H9 (cell line): ENCODE measurements around the gene SREBF2. TPM values are rescaled to one million over a fixed set of nuclear protein-coding genes. Genes with fewer than 3 reads are reported as not detected.
A peak's percentile ranks its signal among the peaks of the same experiment; 100 is the strongest.

ENCODE experiments used
- DNase-seq: peaks from one replicate; pipeline ENCODE4 v3.0.0-alpha.2; 2017
- H2AFZ ChIP-seq: one replicate; pipeline ENCODE4 v1.6.1; 2013; ENCODE audit warnings: mild to moderate bottlenecking, low read length, control low read depth, moderate library complexity
- H2AK5ac ChIP-seq: 2 replicates; pipeline ENCODE4 v1.6.1; 2013; ENCODE audit warnings: low read length, control low read depth, mixed read lengths; ENCODE audit not compliant: insufficient read length
- H2BK120ac ChIP-seq: one replicate; pipeline ENCODE4 v1.6.1; 2013; ENCODE audit warnings: low read depth, mild to moderate bottlenecking, low read length, control low read depth, inconsistent platforms; ENCODE audit not compliant: poor library complexity, severe bottlenecking
- H2BK12ac ChIP-seq: 2 replicates; pipeline ENCODE4 v1.6.1; 2013; ENCODE audit warnings: low read length, control low read depth, mixed read lengths, low read depth; ENCODE audit not compliant: insufficient read length
- H2BK15ac ChIP-seq: 2 replicates; pipeline ENCODE4 v1.6.1; 2013; ENCODE audit warnings: low read depth, low read length, control low read depth
- H2BK20ac ChIP-seq: one replicate; pipeline ENCODE4 v1.6.1; 2013; ENCODE audit warnings: low read depth, mild to moderate bottlenecking, low read length, control low read depth, inconsistent platforms; ENCODE audit not compliant: poor library complexity, severe bottlenecking
- H2BK5ac ChIP-seq: 2 replicates; pipeline ENCODE4 v1.6.1; 2013; ENCODE audit warnings: low read length, control low read depth, mixed read lengths; ENCODE audit not compliant: insufficient read length
- H3K14ac ChIP-seq: 2 replicates; pipeline ENCODE4 v1.6.1; 2013; ENCODE audit warnings: low read length, control low read depth; ENCODE audit not compliant: insufficient read depth
- H3K18ac ChIP-seq: 2 replicates; pipeline ENCODE4 v1.6.1; 2013; ENCODE audit warnings: low read depth, mild to moderate bottlenecking, mixed read lengths, low read length, control low read depth; ENCODE audit not compliant: insufficient read length
- H3K23ac ChIP-seq: 2 replicates; pipeline ENCODE4 v1.6.1; 2013; ENCODE audit warnings: low read length, control low read depth, mixed read lengths, low read depth; ENCODE audit not compliant: insufficient read length
- H3K23me2 ChIP-seq: 2 replicates; pipeline ENCODE4 v1.6.1; 2013; ENCODE audit warnings: low read depth, mild to moderate bottlenecking, mixed read lengths, low read length, control low read depth; ENCODE audit not compliant: insufficient read length, poor library complexity, severe bottlenecking
- H3K27ac ChIP-seq: 2 replicates; pipeline ENCODE4 v1.5.1; 2013; ENCODE audit warnings: low read length, control low read depth, mixed read lengths, low read depth; ENCODE audit not compliant: insufficient read length
- H3K27me3 ChIP-seq: 2 replicates; pipeline ENCODE4 v1.6.1; 2013; ENCODE audit warnings: low read length, control low read depth, inconsistent platforms; ENCODE audit not compliant: insufficient read depth
- H3K4ac ChIP-seq: 2 replicates; pipeline ENCODE4 v1.6.1; 2013; ENCODE audit warnings: low read depth, mild to moderate bottlenecking, control low read depth, inconsistent platforms, low read length, moderate library complexity
- H3K4me1 ChIP-seq: 2 replicates; pipeline ENCODE4 v1.6.1; 2013; ENCODE audit warnings: low read length, control low read depth, inconsistent platforms; ENCODE audit not compliant: insufficient read depth
- H3K4me2 ChIP-seq: 2 replicates; pipeline ENCODE4 v1.6.1; 2013; ENCODE audit warnings: low read length, control low read depth, mixed read lengths; ENCODE audit not compliant: insufficient read length, insufficient read depth
- H3K56ac ChIP-seq: 2 replicates; pipeline ENCODE4 v1.6.1; 2013; ENCODE audit warnings: low read depth, mild to moderate bottlenecking, mixed read lengths, low read length, control low read depth; ENCODE audit not compliant: insufficient read length
- H3K79me1 ChIP-seq: 2 replicates; pipeline ENCODE4 v1.6.1; 2013; ENCODE audit warnings: low read depth, mild to moderate bottlenecking, moderate library complexity, low read length, control low read depth, inconsistent platforms; ENCODE audit not compliant: insufficient read depth, poor library complexity, severe bottlenecking
- H3K79me2 ChIP-seq: 2 replicates; pipeline ENCODE4 v1.6.1; 2013; ENCODE audit warnings: low read length, control low read depth, inconsistent platforms; ENCODE audit not compliant: insufficient read depth
- H3K9ac ChIP-seq: 2 replicates; pipeline ENCODE4 v1.6.1; 2013; ENCODE audit warnings: low read length, control low read depth, mixed read lengths; ENCODE audit not compliant: insufficient read length; ENCODE audit errors: extremely low read depth
- H3K9me3 ChIP-seq: one replicate; pipeline ENCODE4 v1.6.1; 2013; ENCODE audit warnings: low read depth, low read length, inconsistent platforms; ENCODE audit not compliant: control insufficient read depth
- H3T11ph ChIP-seq: one replicate; pipeline ENCODE4 v1.6.1; 2013; ENCODE audit warnings: mild to moderate bottlenecking, low read length, control low read depth, inconsistent platforms
- H4K20me1 ChIP-seq: one replicate; pipeline ENCODE4 v1.6.1; 2013; ENCODE audit not compliant: control insufficient read depth, insufficient read length, insufficient read depth
- H4K5ac ChIP-seq: 2 replicates; pipeline ENCODE4 v1.6.1; 2013; ENCODE audit warnings: low read depth, mild to moderate bottlenecking, mixed read lengths, low read length, control low read depth; ENCODE audit not compliant: insufficient read length
- H4K8ac ChIP-seq: replicated peaks from 2 replicates; pipeline ENCODE4 v1.6.1; 2013; ENCODE audit warnings: low read length, control low read depth, mixed read lengths, low read depth; ENCODE audit not compliant: insufficient read length
- H4K91ac ChIP-seq: 2 replicates; pipeline ENCODE4 v1.6.1; 2013; ENCODE audit warnings: low read depth, mild to moderate bottlenecking, moderate library complexity, mixed read lengths, low read length, control low read depth; ENCODE audit not compliant: insufficient read length
- H3K27ac Mint-ChIP-seq, 3 experiments: 2 replicates in 2 of 3; 3 replicates in 1 of 3; pipeline ENCODE4 v1.8.0; 2020 to 2021; ENCODE audit warnings: mixed read lengths in 3 of 3, mild to moderate bottlenecking in 1 of 3, moderate library complexity in 1 of 3
- H3K27me3 Mint-ChIP-seq: 2 replicates; pipeline ENCODE4 v1.8.0; 2021; ENCODE audit warnings: low read depth, mild to moderate bottlenecking, moderate library complexity, mixed read lengths
- H3K36me3 Mint-ChIP-seq, 3 experiments: 2 replicates in 2 of 3; 3 replicates in 1 of 3; pipeline ENCODE4 v1.8.0; 2020 to 2021; ENCODE audit warnings: low read depth in 3 of 3, mixed read lengths in 3 of 3; ENCODE audit not compliant: insufficient read depth in 1 of 3
- H3K4me1 Mint-ChIP-seq, 2 experiments: 2 replicates each; pipeline ENCODE4 v1.8.0; 2020; ENCODE audit warnings: mixed read lengths in 2 of 2
- H3K4me3 Mint-ChIP-seq, 2 experiments: 2 replicates in 1 of 2; 3 replicates in 1 of 2; pipeline ENCODE4 v1.8.0; 2020 to 2021; ENCODE audit warnings: mild to moderate bottlenecking in 2 of 2, mixed read lengths in 2 of 2, moderate library complexity in 1 of 2
- H3K9me3 Mint-ChIP-seq, 2 experiments: 2 replicates in 1 of 2; 3 replicates in 1 of 2; pipeline ENCODE4 v1.8.0; 2020; ENCODE audit warnings: mild to moderate bottlenecking in 2 of 2, mixed read lengths in 2 of 2, moderate library complexity in 1 of 2
- CTCF ChIP-seq: fragments of 200-600 bp; sonication (generic); conservative IDR thresholded peaks from 3 replicates; pipeline ENCODE4 v1.8.0; 2021; ENCODE audit warnings: antibody characterized with exemption, mild to moderate bottlenecking
- WGBS: extraction: QIAGEN DNeasy Blood & Tissue Kit; methylation state at CpG from one replicate; pipeline ENCODE4 v1.1.7; 2013; ENCODE audit warnings: missing lambda C conversion rate, low lambda C conversion rate, mixed read lengths; ENCODE audit not compliant: insufficient read length; ENCODE audit errors: extremely low coverage; 5-methylcytosine and 5-hydroxymethylcytosine counted together
- total RNA-seq: library from RNA; stranded (reverse); gene quantifications from 2 replicates; pipeline ENCODE4 v1.2.1, GENCODE V29; 2021

The SREBF2 gene
- total RNA-seq, 1 experiment from 2014 or later = 146 TPM

DNA sequence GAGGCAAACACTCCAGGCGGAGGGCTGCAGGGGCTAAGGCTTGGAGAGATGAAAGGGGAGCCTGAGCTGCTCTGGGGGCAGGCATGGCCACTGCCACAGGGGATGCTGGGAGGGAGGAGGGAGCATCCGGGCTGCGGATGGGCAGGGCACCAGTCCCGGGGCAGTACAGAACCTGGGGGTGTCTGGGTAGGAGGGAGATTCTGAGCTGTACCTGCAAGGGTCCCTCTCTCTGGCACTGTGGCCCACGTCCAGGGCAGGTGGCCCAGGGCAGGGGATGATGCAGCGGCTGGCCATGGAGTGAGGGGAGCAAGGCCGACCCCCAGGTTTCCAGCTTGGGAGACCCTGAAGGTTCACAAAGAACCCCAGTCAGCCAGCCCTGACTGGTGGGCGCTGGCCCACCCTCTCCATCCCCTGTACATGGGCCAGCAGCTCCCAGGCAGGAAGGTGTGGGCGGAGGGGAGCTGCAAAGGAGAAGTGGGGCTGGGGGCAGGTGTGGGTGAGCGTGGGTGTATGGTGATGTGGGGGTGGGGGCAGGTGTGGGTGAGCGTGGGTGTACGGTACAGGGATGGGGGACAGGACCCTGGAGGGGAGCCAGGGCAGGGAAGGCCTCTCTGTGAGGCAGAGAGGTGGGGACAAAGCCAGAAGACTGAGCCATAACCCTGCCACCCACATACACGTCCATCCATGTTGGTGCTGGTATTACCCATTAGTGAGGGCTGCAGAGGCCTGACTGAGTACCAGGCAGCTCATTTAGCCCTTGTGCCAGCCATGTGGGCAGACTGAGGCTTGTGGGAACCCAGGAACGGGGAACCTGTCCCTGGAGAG, 95.9 kb downstream of the SREBF2 start:
- WGBS = no CpG with 5 or more reads among the region's 14 CpGs

More for the DNA sequence above, 95.9 kb downstream of the SREBF2 start:
- Mint-ChIP-seq H3K27ac (peak overlapping the region in 1 of 3 experiments; percentile 23; a peak in 1 of 7 replicates), H3K4me1 (peaks cover 20 to 27% of the 10 kb centered on the region in 2 experiments), H3K27me3 (peaks cover 54% of the 10 kb centered on the region), H3K36me3 (peaks cover 3 to 4% (median 3%) of the 10 kb centered on the region in 3 experiments; a peak in 4 of 7 replicates), H3K4me3 (no peak overlapping the region; a peak in 2 of 5 replicates), H3K9me3 (no peaks in the 10 kb centered on the region)
- Histone ChIP-seq H3K23ac (no peak overlapping the region), H4K5ac (no peak overlapping the region), H3K18ac (no peak overlapping the region), H2AK5ac (no peak overlapping the region), H3K23me2 (peaks cover 4% of the 10 kb centered on the region), H3K14ac (no peak overlapping the region; the same call in 1 of the 2 replicates), H4K20me1 (no peaks in the 10 kb centered on the region), H3K79me1 (no peaks in the 10 kb centered on the region), H3K79me2 (no peaks in the 10 kb centered on the region), H3K9me3 (no peaks in the 10 kb centered on the region), H2BK20ac (no peak overlapping the region), H4K91ac (no peak overlapping the region), H3K4me1 (peaks cover 3% of the 10 kb centered on the region; the same call in 1 of the 2 replicates), H2BK120ac (no peak overlapping the region), H3K9ac (no peak overlapping the region), H3K4me2 (no peak overlapping the region), H3K56ac (no peak overlapping the region), H2AFZ (no peak overlapping the region), H2BK15ac (no peak overlapping the region), H3K4ac (no peak overlapping the region), H2BK5ac (no peak overlapping the region), H3K27me3 (peaks cover 11% of the 10 kb centered on the region), H4K8ac (no peak overlapping the region), H2BK12ac (no peak overlapping the region), H3T11ph (no peak overlapping the region), H3K27ac (no peak overlapping the region)
- TF ChIP-seq CTCF = no peak
- DNase-seq = no peak
